Measurements from ENCODE around the gene CEPT1.
"Not testable (repeated sequence)": the region's sequence is repeated elsewhere in the genome, so short reads cannot be mapped to it uniquely, and the experiment has no call there.

The CEPT1 gene

GRCh38 chr1:111139956-111140679, at the start of gene CEPT1, which contains the start of gene DRAM2:
Gene CEPT1 (plus strand): TSS chr1:111140223. CDS start chr1:111147715, 7,492 bp downstream.
Gene DRAM2 (minus strand): TSS chr1:111140093. CDS start chr1:111131554, 8,539 bp downstream.
- DNase-seq: peak; percentile 89 to 95

GRCh38 chr1:111095421-111095820, 44.6 kb upstream of the CEPT1 start:
- not testable (repeated sequence) for DNase-seq

GRCh38 chr1:111097356-111098099, 42.5 kb upstream of the CEPT1 start:
- DNase-seq: no peak

- DNase-seq: no peak
Observed at GRCh38 chr1:111099289-111099688, 40.7 kb upstream of the CEPT1 start.

- no peak for DNase-seq
Observed at GRCh38 chr1:111101854-111102642, 38.0 kb upstream of the CEPT1 start.

GRCh38 chr1:111104981-111105380, 35.0 kb upstream of the CEPT1 start:
- DNase-seq: no peak

- DNase-seq: no peak
Observed at GRCh38 chr1:111110197-111110899, 29.7 kb upstream of the CEPT1 start.

- no peak for DNase-seq
Observed at GRCh38 chr1:111116496-111116895, 23.5 kb upstream of the CEPT1 start.

- DNase-seq: no peak
Observed at GRCh38 chr1:111126354-111126753, 13.7 kb upstream of the CEPT1 start.

GRCh38 chr1:111127923-111128643, 11.9 kb upstream of the CEPT1 start:
- DNase-seq: no peak

- no peak for DNase-seq
Observed at GRCh38 chr1:111129376-111129775, 10.6 kb upstream of the CEPT1 start.

GRCh38 chr1:111131693-111132092, 8.3 kb upstream of the CEPT1 start:
- no peak for DNase-seq

- DNase-seq: no peak
Observed at GRCh38 chr1:111133866-111134265, 6.2 kb upstream of the CEPT1 start.

GRCh38 chr1:111139324-111139955, 583 bp upstream of the CEPT1 start:
- DNase-seq: peak; percentile 19 to 28

GRCh38 chr1:111140680-111140967, 601 bp downstream of the CEPT1 start:
- no peak for DNase-seq

GRCh38 chr1:111141245-111142220, 1.5 kb downstream of the CEPT1 start:
- DNase-seq: no peak

- DNase-seq: no peak
Observed at GRCh38 chr1:111142356-111142975, 2.4 kb downstream of the CEPT1 start.

- no peak for DNase-seq
Observed at GRCh38 chr1:111145542-111145941, 5.5 kb downstream of the CEPT1 start.

GRCh38 chr1:111145963-111146768, 6.1 kb downstream of the CEPT1 start:
- no peak for DNase-seq
